Urothelium cell line (cell line): Measurements from ENCODE around the gene FIBCD1.
A peak's percentile ranks its signal among the peaks of the same experiment; 100 is the strongest.

Experiments
- DNase-seq: peaks from one replicate; pipeline ENCODE4 v3.0.0; 2011; ENCODE audit warnings: low spot score, mixed read lengths
- FAIRE-seq: peaks from 2 replicates; lab custom pipeline; 2011; peaks lifted over from hg19 to GRCh38; lab: Jason Lieb, UNC

FIBCD1 gene

GRCh38 chr9:130862747-130863146 is 76.3 kb downstream of the FIBCD1 start:
- DNase-seq, result no peak
- no peak for FAIRE-seq

- FAIRE-seq, result no peak
Measured at GRCh38 chr9:130862217-130862616, 76.8 kb downstream of the FIBCD1 start.

GRCh38 chr9:130861372-130862180 is 77.5 kb downstream of the FIBCD1 start:
- DNase-seq (no peak), FAIRE-seq (no peak)

More at GRCh38 chr9:130862217-130862616, 76.8 kb downstream of the FIBCD1 start:
- no peak for DNase-seq

GRCh38 chr9:130860458-130861316 is 78.4 kb downstream of the FIBCD1 start:
- no peak for FAIRE-seq
- peak; percentile 89 for DNase-seq

- no peak for FAIRE-seq
- DNase-seq, result no peak
Measured at GRCh38 chr9:130858739-130859705, 80.0 kb downstream of the FIBCD1 start.

GRCh38 chr9:130857864-130858738 is 80.9 kb downstream of the FIBCD1 start:
- FAIRE-seq, result no peak
- DNase-seq, result peak; percentile 44

GRCh38 chr9:130856474-130856873 is 82.6 kb downstream of the FIBCD1 start:
- no peak for FAIRE-seq
- no peak for DNase-seq

GRCh38 chr9:130854835-130855234 is 84.2 kb downstream of the FIBCD1 start:
- no peak for DNase-seq

GRCh38 chr9:130854092-130854491 is 85.0 kb downstream of the FIBCD1 start:
- DNase-seq, result no peak
- no peak for FAIRE-seq

More at GRCh38 chr9:130854835-130855234, 84.2 kb downstream of the FIBCD1 start:
- no peak for FAIRE-seq

- no peak for FAIRE-seq
- no peak for DNase-seq
Measured at GRCh38 chr9:130852801-130853200, 86.2 kb downstream of the FIBCD1 start.
